Ishikawa (cell line): ENCODE data around the gene GNAS.

Source experiments
- CEBPB ChIP-seq: IDR thresholded peaks from 2 replicates; pipeline ENCODE4 v1.6.1; 2012
- CREB1 ChIP-seq: IDR thresholded peaks from 2 replicates; pipeline ENCODE4 v1.6.1; 2012; ENCODE audit warnings: low read depth
- EGR1 ChIP-seq: IDR thresholded peaks from 2 replicates; pipeline ENCODE4 v1.6.1; 2012
- EP300 ChIP-seq: IDR thresholded peaks from 2 replicates; pipeline ENCODE4 v1.6.1; 2012; ENCODE audit warnings: borderline replicate concordance
- FOXM1 ChIP-seq: IDR thresholded peaks from 2 replicates; pipeline ENCODE4 v1.6.1; 2012; ENCODE audit warnings: low read depth, borderline replicate concordance
- MAX ChIP-seq: IDR thresholded peaks from 2 replicates; pipeline ENCODE4 v1.6.1; 2012
- NFIC ChIP-seq: IDR thresholded peaks from 2 replicates; pipeline ENCODE4 v1.6.1; 2012
- RAD21 ChIP-seq: IDR thresholded peaks from 2 replicates; pipeline ENCODE4 v1.6.1; 2012; ENCODE audit warnings: low read depth
- REST ChIP-seq: IDR thresholded peaks from 2 replicates; pipeline ENCODE4 v1.6.1; 2012; ENCODE audit warnings: low read depth, mild to moderate bottlenecking
- TAF1 ChIP-seq: IDR thresholded peaks from 2 replicates; pipeline ENCODE4 v1.6.1; 2012; ENCODE audit warnings: low read depth, mild to moderate bottlenecking
- TCF12 ChIP-seq: IDR thresholded peaks from 2 replicates; pipeline ENCODE4 v1.6.1; 2012; ENCODE audit warnings: low read depth
- TEAD4 ChIP-seq: IDR thresholded peaks from 2 replicates; pipeline ENCODE4 v1.6.1; 2012
- USF1 ChIP-seq: IDR thresholded peaks from 2 replicates; pipeline ENCODE4 v1.6.1; 2012
- YY1 ChIP-seq: IDR thresholded peaks from 2 replicates; pipeline ENCODE4 v1.6.1; 2012; ENCODE audit warnings: low read depth
- ZBTB7A ChIP-seq: IDR thresholded peaks from 2 replicates; pipeline ENCODE4 v1.6.1; 2012; ENCODE audit warnings: low read depth

Gene GNAS

GRCh38 chr20:58810879-58811250 lies 41.7 kb upstream of the GNAS start:
- TF ChIP-seq MAX, result no peak
- no peak for TF ChIP-seq ZBTB7A
- no peak for TF ChIP-seq TAF1
- no peak for TF ChIP-seq CREB1
- no peak for TF ChIP-seq CEBPB
- no peak for TF ChIP-seq NFIC
- TF ChIP-seq REST, result no peak
- TF ChIP-seq EGR1, result no peak
- TF ChIP-seq YY1, result no peak
- TF ChIP-seq RAD21, result no peak
- no peak for TF ChIP-seq FOXM1
- TF ChIP-seq USF1, result no peak
- TF ChIP-seq TCF12, result no peak
- no peak for TF ChIP-seq EP300
- no peak for TF ChIP-seq TEAD4

- no peak for TF ChIP-seq EP300
- no peak for TF ChIP-seq TAF1
- TF ChIP-seq ZBTB7A, result no peak
- no peak for TF ChIP-seq RAD21
- TF ChIP-seq YY1, result no peak
- no peak for TF ChIP-seq TCF12
- TF ChIP-seq CREB1, result no peak
- no peak for TF ChIP-seq CEBPB
- TF ChIP-seq MAX, result no peak
- TF ChIP-seq REST, result no peak
- TF ChIP-seq FOXM1, result no peak
Measured at GRCh38 chr20:58811334-58811733, 41.2 kb upstream of the GNAS start.

- no peak for TF ChIP-seq YY1
- no peak for TF ChIP-seq RAD21
Measured at GRCh38 chr20:58813369-58813768, 39.1 kb upstream of the GNAS start.

- TF ChIP-seq USF1 (no peak), YY1 (no peak)
Measured at GRCh38 chr20:58815448-58815847, 37.1 kb upstream of the GNAS start.

- TF ChIP-seq FOXM1 (no peak), TEAD4 (no peak), TAF1 (no peak)
Measured at GRCh38 chr20:58816051-58816450, 36.5 kb upstream of the GNAS start.

- TF ChIP-seq REST (no peak), EP300 (no peak), CREB1 (no peak), ZBTB7A (no peak), RAD21 (no peak), YY1 (no peak), MAX (no peak), EGR1 (no peak), TEAD4 (no peak), CEBPB (no peak), TAF1 (no peak), USF1 (no peak), TCF12 (no peak), FOXM1 (no peak), NFIC (no peak)
Measured at GRCh38 chr20:58816957-58817651, 35.4 kb upstream of the GNAS start.
